ENCODE measurements around the gene TFCP2L1. TPM values are rescaled to one million over a fixed set of nuclear protein-coding genes. Genes with fewer than 3 reads are reported as not detected.

TFCP2L1 gene
- polyA plus RNA-seq, 3 donors: 0.03 to 0.24 TPM; not detected in 1

DNA sequence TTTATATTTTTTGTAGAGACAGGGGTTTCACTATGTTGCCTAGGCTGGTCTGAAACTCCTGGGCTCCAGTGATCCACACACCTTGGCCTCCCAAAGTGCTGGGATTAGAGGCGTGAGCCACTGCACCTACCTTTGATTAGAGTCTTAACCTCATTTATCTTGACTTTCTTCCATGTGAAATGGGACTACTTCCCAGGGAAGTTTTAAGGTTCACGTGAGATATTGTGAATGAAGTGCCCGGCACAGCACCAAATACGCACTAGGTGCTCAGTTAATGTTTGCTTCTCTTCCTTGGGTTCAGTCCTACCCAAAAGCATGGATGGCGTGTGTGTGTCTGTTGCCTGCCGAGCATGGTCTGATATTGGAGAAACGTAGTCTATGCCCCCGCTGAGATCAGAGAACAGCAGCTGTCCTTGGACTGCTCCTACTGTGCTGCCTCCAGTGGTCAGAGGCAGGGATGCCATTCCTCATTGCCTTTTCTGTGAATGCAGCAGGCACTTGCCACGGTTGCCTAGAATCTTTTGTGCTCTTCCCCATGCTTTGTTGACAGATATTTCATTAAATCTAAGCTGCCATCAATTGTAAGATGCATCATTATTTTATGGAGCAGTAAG, 12.3 kb upstream of the TFCP2L1 start:
- Mint-ChIP-seq H3K27ac (no peak overlapping the region), H3K9me3 (peaks cover 0 to 6% (median 3%) of the 10 kb centered on the region in 7 donors), H3K27me3 (ENCODE audit: low read depth in 3 of 3) (peaks cover 4 to 9% (median 6%) of the 10 kb centered on the region in 3 donors), H3K36me3 (no peaks in the 10 kb centered on the region), H3K4me3 (no peak overlapping the region), H3K4me1 (peaks cover 10% of the 10 kb centered on the region)
- TF ChIP-seq, protein P1, sequence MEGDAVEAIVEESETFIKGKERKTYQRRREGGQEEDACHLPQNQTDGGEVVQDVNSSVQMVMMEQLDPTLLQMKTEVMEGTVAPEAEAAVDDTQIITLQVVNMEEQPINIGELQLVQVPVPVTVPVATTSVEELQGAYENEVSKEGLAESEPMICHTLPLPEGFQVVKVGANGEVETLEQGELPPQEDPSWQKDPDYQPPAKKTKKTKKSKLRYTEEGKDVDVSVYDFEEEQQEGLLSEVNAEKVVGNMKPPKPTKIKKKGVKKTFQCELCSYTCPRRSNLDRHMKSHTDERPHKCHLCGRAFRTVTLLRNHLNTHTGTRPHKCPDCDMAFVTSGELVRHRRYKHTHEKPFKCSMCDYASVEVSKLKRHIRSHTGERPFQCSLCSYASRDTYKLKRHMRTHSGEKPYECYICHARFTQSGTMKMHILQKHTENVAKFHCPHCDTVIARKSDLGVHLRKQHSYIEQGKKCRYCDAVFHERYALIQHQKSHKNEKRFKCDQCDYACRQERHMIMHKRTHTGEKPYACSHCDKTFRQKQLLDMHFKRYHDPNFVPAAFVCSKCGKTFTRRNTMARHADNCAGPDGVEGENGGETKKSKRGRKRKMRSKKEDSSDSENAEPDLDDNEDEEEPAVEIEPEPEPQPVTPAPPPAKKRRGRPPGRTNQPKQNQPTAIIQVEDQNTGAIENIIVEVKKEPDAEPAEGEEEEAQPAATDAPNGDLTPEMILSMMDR (IDR thresholded peaks at IDR 0.05): peak; percentile 71
- no peaks in the 10 kb centered on the region for H3K36me3 ChIP-seq (replicated peaks in 1 of 2; ENCODE audit: control insufficient read depth in 1 of 2, insufficient read depth in 2 of 2, low read length in 2 of 2)
- H3K9me3 ChIP-seq (replicated peaks in 1 of 2; ENCODE audit: control insufficient read depth in 1 of 2, insufficient read depth in 1 of 2, low read length in 2 of 2): no peaks in the 10 kb centered on the region
- H3K9ac ChIP-seq (ENCODE audit: insufficient read depth, low read length, poor library complexity, severe bottlenecking): no peak overlapping the region
- peak in 1 of 3 donors; percentile 18 for DNase-seq
- 67% methylated on average over 8 of the region's 9 CpGs for WGBS (ENCODE audit: insufficient coverage)
- H3K27me3 ChIP-seq (ENCODE audit: control insufficient read depth in 2 of 2, insufficient read depth in 2 of 2, low read length in 2 of 2): no peaks in the 10 kb centered on the region
- H3K27ac ChIP-seq (ENCODE audit: low read depth in 1 of 2, low read length in 2 of 2): no peak overlapping the region
- H2AFZ ChIP-seq (ENCODE audit: insufficient read depth, low read depth, low read length, poor library complexity, severe bottlenecking): no peak overlapping the region
- H3K4me2 ChIP-seq (replicated peaks; ENCODE audit: extremely low read depth, low read length, poor library complexity, severe bottlenecking): no peak overlapping the region
- no peaks in the 10 kb centered on the region for H3K79me2 ChIP-seq (ENCODE audit: insufficient read depth, low read length)
- no peak overlapping the region for H3K4me3 ChIP-seq (replicated peaks in 1 of 3; ENCODE audit: low read depth in 2 of 3, low read length in 3 of 3)
- no peaks in the 10 kb centered on the region for H3K4me1 ChIP-seq (ENCODE audit: control insufficient read depth in 1 of 2, insufficient read depth in 2 of 2, low read length in 2 of 2)
- H4K20me1 ChIP-seq (ENCODE audit: insufficient read depth, low read length): no peaks in the 10 kb centered on the region
- intact Hi-C loops (cut with micrococcal nuclease): loop anchor here in 1 of 2 donors (10.0 kb wide), 1 partner anchor 113 kb away; no protein-coding TSS in a partner anchor

DNA sequence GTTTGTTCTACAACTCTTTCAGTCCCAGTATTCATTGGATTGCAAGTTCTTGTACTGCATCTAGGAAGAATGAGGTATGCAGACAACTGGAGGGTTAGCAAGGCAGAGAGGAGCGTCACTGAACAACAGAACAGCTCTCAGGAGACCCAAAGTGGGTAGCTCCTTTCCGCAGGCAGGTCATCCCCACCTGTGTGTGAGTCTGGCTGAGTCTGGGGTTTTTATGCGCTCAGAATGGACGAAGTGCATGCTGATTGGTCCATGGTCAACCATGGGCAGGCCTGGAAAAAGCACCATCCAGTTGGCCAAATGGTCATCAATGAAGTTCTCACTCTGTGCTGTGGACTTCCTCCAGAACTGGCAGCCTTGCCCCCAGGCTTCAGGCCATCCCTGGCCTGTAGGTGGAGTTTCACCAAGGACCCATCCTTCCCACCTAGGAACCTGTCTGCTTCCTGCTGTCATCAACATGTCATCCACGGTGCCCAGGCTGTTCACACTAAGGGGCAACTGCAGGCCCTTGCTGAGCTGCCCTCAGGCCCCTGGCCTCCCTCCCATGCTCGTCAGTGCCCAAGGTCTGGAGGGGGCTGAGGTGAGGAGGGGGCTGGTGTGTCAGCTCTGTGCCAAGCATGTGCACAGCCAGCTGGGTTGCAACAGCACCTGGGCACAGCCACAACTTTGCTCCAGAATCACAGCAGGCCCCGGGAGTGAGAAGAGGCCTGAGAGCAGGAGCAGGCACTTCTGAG, 11.1 kb upstream of the TFCP2L1 start:
- H3K27ac Mint-ChIP-seq: no peak overlapping the region
- H3K4me3 ChIP-seq (replicated peaks in 1 of 3; ENCODE audit: low read depth in 2 of 3, low read length in 3 of 3): no peak overlapping the region
- H3K79me2 ChIP-seq (ENCODE audit: insufficient read depth, low read length): no peaks in the 10 kb centered on the region
- no peaks in the 10 kb centered on the region for H3K36me3 ChIP-seq (replicated peaks in 1 of 2; ENCODE audit: control insufficient read depth in 1 of 2, insufficient read depth in 2 of 2, low read length in 2 of 2)
- H3K4me1 Mint-ChIP-seq: peaks cover 10% of the 10 kb centered on the region
- no peak overlapping the region for H3K4me2 ChIP-seq (replicated peaks; ENCODE audit: extremely low read depth, low read length, poor library complexity, severe bottlenecking)
- no peak overlapping the region for H3K27ac ChIP-seq (ENCODE audit: low read depth in 1 of 2, low read length in 2 of 2)
- no peaks in the 10 kb centered on the region for H4K20me1 ChIP-seq (ENCODE audit: insufficient read depth, low read length)
- H3K27me3 Mint-ChIP-seq (ENCODE audit: low read depth in 3 of 3): peaks cover 4 to 7% (median 6%) of the 10 kb centered on the region in 3 donors
- no peaks in the 10 kb centered on the region for H3K27me3 ChIP-seq (ENCODE audit: control insufficient read depth in 2 of 2, insufficient read depth in 2 of 2, low read length in 2 of 2)
- intact Hi-C loops (cut with micrococcal nuclease): loop anchor here in 1 of 2 donors (10.0 kb wide), 1 partner anchor 111 kb away; no protein-coding TSS in a partner anchor
- no peak overlapping the region for H3K4me3 Mint-ChIP-seq
- H3K9ac ChIP-seq (ENCODE audit: insufficient read depth, low read length, poor library complexity, severe bottlenecking): no peak overlapping the region
- no peak overlapping the region for H2AFZ ChIP-seq (ENCODE audit: insufficient read depth, low read depth, low read length, poor library complexity, severe bottlenecking)
- no peaks in the 10 kb centered on the region for H3K9me3 ChIP-seq (replicated peaks in 1 of 2; ENCODE audit: control insufficient read depth in 1 of 2, insufficient read depth in 1 of 2, low read length in 2 of 2)
- DNase-seq: no peak
- H3K36me3 Mint-ChIP-seq: no peaks in the 10 kb centered on the region
- H3K9me3 Mint-ChIP-seq: peaks cover 0 to 5% (median 3%) of the 10 kb centered on the region in 7 donors
- WGBS (ENCODE audit: insufficient coverage): 89% methylated on average over 3 of the region's 7 CpGs
- no peaks in the 10 kb centered on the region for H3K4me1 ChIP-seq (ENCODE audit: control insufficient read depth in 1 of 2, insufficient read depth in 2 of 2, low read length in 2 of 2)
- TF ChIP-seq, protein P1 (IDR thresholded peaks at IDR 0.05): no peak

All from CD14-positive monocyte (primary cell).